HepG2 (cell line): Measurements from ENCODE around the gene NOC3L. TPM values are rescaled to one million over a fixed set of nuclear protein-coding genes. Genes with fewer than 3 reads are reported as not detected.

ENCODE experiments used
- BHLHE40 ChIP-seq: IDR thresholded peaks from 2 replicates; pipeline ENCODE4 v1.6.1; 2011; ENCODE audit warnings: low read length, improper control_type of control experiment
- FUBP1 ChIP-seq: sonication (generic); formaldehyde crosslinking; IDR thresholded peaks from 2 replicates; pipeline ENCODE4 v1.5.1; 2020; ENCODE audit warnings: missing genetic modification reagents, mild to moderate bottlenecking, borderline replicate concordance
- HNF1A ChIP-seq, 2 experiments: sonication (generic) in 1 of 2; formaldehyde crosslinking in 1 of 2; IDR thresholded peaks; 2 replicates each; pipeline versions ENCODE4 v1.4.0 to v1.6.1; 2016 to 2020; ENCODE audit warnings: borderline replicate concordance in 1 of 2, low read depth in 1 of 2, mild to moderate bottlenecking in 1 of 2, missing genetic modification reagents in 1 of 2
- SNAPC2 ChIP-seq: sonication (generic); formaldehyde crosslinking; IDR thresholded peaks from 2 replicates; pipeline ENCODE4 v1.8.1; 2022; ENCODE audit warnings: mild to moderate bottlenecking, missing genetic modification reagents
- TFDP1 ChIP-seq: IDR thresholded peaks from 2 replicates; pipeline ENCODE4 v1.6.1; 2016; ENCODE audit warnings: missing compliant biosample characterization, missing genetic modification reagents, borderline replicate concordance
- THAP7 ChIP-seq: sonication (generic); formaldehyde crosslinking; IDR thresholded peaks from 2 replicates; pipeline ENCODE4 v1.8.1; 2023; ENCODE audit warnings: mild to moderate bottlenecking, missing genetic modification reagents
- ZBTB26 ChIP-seq: IDR thresholded peaks from 2 replicates; pipeline ENCODE4 v1.6.1; 2016; ENCODE audit warnings: missing compliant biosample characterization, missing genetic modification reagents, borderline replicate concordance
- ZFP37 ChIP-seq: sonication (generic); formaldehyde crosslinking; IDR thresholded peaks from 2 replicates; pipeline ENCODE4 v1.4.0; 2020; ENCODE audit warnings: missing genetic modification reagents, borderline replicate concordance
- ZNF24 ChIP-seq: fragments of 450-650 bp; IDR thresholded peaks from 2 replicates; pipeline ENCODE4 v1.6.1; 2017; ENCODE audit warnings: antibody characterized with exemption, mild to moderate bottlenecking
- ZNF446 ChIP-seq: sonication (generic); formaldehyde crosslinking; IDR thresholded peaks from 2 replicates; pipeline ENCODE4 v1.5.0; 2020; ENCODE audit warnings: mild to moderate bottlenecking, missing genetic modification reagents
- ZNF513 ChIP-seq: sonication (generic); formaldehyde crosslinking; conservative IDR thresholded peaks from 2 replicates; pipeline ENCODE4 v1.5.0; 2020; ENCODE audit warnings: missing genetic modification reagents
- ZNF547 ChIP-seq: sonication (generic); formaldehyde crosslinking; IDR thresholded peaks from 2 replicates; pipeline ENCODE4 v1.5.1; 2020; ENCODE audit warnings: mild to moderate bottlenecking, missing genetic modification reagents
- ZNF558 ChIP-seq: sonication (generic); formaldehyde crosslinking; IDR thresholded peaks from 2 replicates; pipeline ENCODE4 v1.9.0; 2022; ENCODE audit warnings: mild to moderate bottlenecking, missing genetic modification reagents, borderline replicate concordance
- ZNF709 ChIP-seq: sonication (generic); formaldehyde crosslinking; IDR thresholded peaks from 2 replicates; pipeline ENCODE4 v1.5.0; 2020; ENCODE audit warnings: mild to moderate bottlenecking, missing genetic modification reagents
- ZNF746 ChIP-seq: sonication (generic); formaldehyde crosslinking; IDR thresholded peaks from 2 replicates; pipeline ENCODE4 v1.8.0; 2022; ENCODE audit warnings: mild to moderate bottlenecking, missing genetic modification reagents
- polyA plus RNA-seq, 8 experiments: library from polyadenylated mRNA; depleted of rRNA in 3 of 8; stranded (reverse) in 7 of 8; unstranded in 1 of 8; fragments of >200 nt; fragmentation: Illumina TruSeq in 4 of 8; extraction: Trizol in 4 of 8; gene quantifications; 2 replicates each; pipeline versions ENCODE4 v1.2.1 to v1.2.3, GENCODE V29; 2011 to 2016; ENCODE audit warnings: low read depth in 4 of 8, missing spikeins in 1 of 8, mixed read lengths in 1 of 8; ENCODE audit not compliant: insufficient read depth in 1 of 8
- total RNA-seq, 5 experiments: library from RNA; depleted of rRNA; stranded (reverse); fragments of >200 nt; fragmentation: Illumina TruSeq; extraction: Trizol; gene quantifications; 2 replicates each; pipeline ENCODE4 v1.2.3, GENCODE V29; 2016; ENCODE audit warnings: low read depth in 1 of 5

Gene NOC3L
- total and polyA plus RNA-seq, 2 of the 13 experiments (the other 11 are each of a cell fraction or from before 2014, with no cell fraction given) = 7.8 to 36.6 TPM

- TF ChIP-seq FUBP1 (CRISPR knock-in tag) = no peak
- TF ChIP-seq HNF1A (IDR thresholded peaks at IDR 0.05; ENCODE audit: low read depth) = no peak
- TF ChIP-seq HNF1A (CRISPR knock-in tag; IDR thresholded peaks at IDR 0.05; ENCODE audit: borderline replicate concordance) = peak; percentile 74; the same call in 1 of the 2 replicates
- TF ChIP-seq THAP7 (CRISPR knock-in tag) = peak; percentile 91
- TF ChIP-seq ZNF547 (CRISPR knock-in tag) = peak; percentile 99
- TF ChIP-seq ZNF24 = no peak
- TF ChIP-seq ZBTB26 (CRISPR knock-in tag) = peak; percentile 77
- TF ChIP-seq BHLHE40 = peak; percentile 93
- peak; percentile 71; the same call in 1 of the 2 replicates for TF ChIP-seq ZNF746 (CRISPR knock-in tag)
- peak; percentile 99 for TF ChIP-seq TFDP1 (CRISPR knock-in tag)
- TF ChIP-seq ZNF446 (CRISPR knock-in tag) = peak; percentile 94
- peak; percentile 92 for TF ChIP-seq ZFP37
- TF ChIP-seq ZNF558 (CRISPR knock-in tag) = peak; percentile 98; the same call in 1 of the 2 replicates
- peak; percentile 97 for TF ChIP-seq ZNF709 (CRISPR knock-in tag)
- peak; percentile 96 for TF ChIP-seq SNAPC2 (CRISPR knock-in tag)
- TF ChIP-seq ZNF513 (CRISPR knock-in tag) = no peak
These were observed at the start of gene NOC3L (continued) for GRCh38 chr10:94362360-94363250.
